ENCODE data around the gene ZGLP1. TPM values are rescaled to one million over a fixed set of nuclear protein-coding genes. Genes with fewer than 3 reads are reported as not detected.

ZGLP1 gene
- total and polyA plus RNA-seq, 2 of the 13 experiments (the other 11 are each of a cell fraction or from before 2014, with no cell fraction given), result 2.4 to 3.0 TPM

DNA sequence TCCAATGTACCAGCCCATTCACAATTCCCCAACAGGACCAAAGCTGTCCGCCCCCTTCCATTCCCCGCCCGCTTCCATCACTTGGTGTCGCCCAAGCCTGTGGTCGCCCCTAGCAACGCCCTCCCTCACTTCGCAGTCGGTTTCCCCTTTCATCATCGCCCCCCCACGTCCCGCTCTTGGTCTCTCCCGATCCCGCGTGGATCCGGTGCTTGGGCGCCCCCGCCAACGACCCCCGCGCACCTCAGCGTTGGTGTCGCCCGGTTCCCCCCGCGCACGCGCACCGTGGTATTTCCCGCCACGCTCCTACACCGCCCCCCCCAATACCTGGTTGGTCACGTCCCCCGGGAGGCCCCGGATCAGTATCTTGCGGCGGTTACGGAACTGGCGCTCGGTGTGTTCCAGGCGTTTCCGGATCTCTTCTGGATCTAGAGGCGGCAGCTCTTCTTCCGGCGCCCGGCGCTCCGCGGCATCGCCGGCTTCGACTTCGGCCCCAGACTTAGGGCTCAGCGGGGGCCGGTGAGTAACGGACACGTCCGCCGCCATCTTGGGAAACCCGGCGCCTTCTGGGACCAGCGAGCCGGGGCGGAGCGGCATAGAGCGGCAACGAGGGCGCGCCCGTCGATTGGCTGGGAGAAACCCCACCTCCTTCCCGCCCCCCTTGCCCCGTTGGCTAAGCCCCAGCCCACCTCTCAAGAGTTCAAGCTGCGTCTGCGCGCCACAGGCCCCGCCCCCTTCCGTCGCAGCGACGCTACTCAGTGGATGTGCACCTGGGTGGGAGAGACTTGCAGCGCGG, 23.5 kb upstream of the ZGLP1 start, which contains the start of gene RAVER1 (continued):
- TF ChIP-seq PHF21A (CRISPR knock-in tag; IDR thresholded peaks at IDR 0.05), result no peak; the same call in 1 of the 2 replicates
- TF ChIP-seq, protein P1, sequence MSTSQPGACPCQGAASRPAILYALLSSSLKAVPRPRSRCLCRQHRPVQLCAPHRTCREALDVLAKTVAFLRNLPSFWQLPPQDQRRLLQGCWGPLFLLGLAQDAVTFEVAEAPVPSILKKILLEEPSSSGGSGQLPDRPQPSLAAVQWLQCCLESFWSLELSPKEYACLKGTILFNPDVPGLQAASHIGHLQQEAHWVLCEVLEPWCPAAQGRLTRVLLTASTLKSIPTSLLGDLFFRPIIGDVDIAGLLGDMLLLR (CRISPR knock-in tag; IDR thresholded peaks at IDR 0.05), result peak; percentile 82; the same call in 1 of the 2 replicates
- TF ChIP-seq MAFK (conservative IDR thresholded peaks at IDR 0.05 in 1 of 2, IDR thresholded peaks at IDR 0.05 in 1 of 2; ENCODE audit: low read length in 2 of 2), result no peak
- no peak for TF ChIP-seq ZNF737 (CRISPR knock-in tag; IDR thresholded peaks at IDR 0.05; ENCODE audit: borderline replicate concordance)
- TF ChIP-seq HOXA9 (CRISPR knock-in tag; IDR thresholded peaks at IDR 0.05; ENCODE audit: borderline replicate concordance), result peak; percentile 76; the same call in 1 of the 2 replicates
- no peak for TF ChIP-seq PLRG1 (conservative IDR thresholded peaks at IDR 0.05)
- TF ChIP-seq, protein P2, sequence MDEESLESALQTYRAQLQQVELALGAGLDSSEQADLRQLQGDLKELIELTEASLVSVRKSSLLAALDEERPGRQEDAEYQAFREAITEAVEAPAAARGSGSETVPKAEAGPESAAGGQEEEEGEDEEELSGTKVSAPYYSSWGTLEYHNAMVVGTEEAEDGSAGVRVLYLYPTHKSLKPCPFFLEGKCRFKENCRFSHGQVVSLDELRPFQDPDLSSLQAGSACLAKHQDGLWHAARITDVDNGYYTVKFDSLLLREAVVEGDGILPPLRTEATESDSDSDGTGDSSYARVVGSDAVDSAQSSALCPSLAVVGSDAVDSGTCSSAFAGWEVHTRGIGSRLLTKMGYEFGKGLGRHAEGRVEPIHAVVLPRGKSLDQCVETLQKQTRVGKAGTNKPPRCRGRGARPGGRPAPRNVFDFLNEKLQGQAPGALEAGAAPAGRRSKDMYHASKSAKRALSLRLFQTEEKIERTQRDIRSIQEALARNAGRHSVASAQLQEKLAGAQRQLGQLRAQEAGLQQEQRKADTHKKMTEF (CRISPR knock-in tag; IDR thresholded peaks at IDR 0.05), result peak; percentile 73; the same call in 1 of the 2 replicates
- TF ChIP-seq HCFC1 (IDR thresholded peaks at IDR 0.05; ENCODE audit: low read depth, low read length), result no peak
- TF ChIP-seq ZNF777 (CRISPR knock-in tag; IDR thresholded peaks at IDR 0.05), result no peak
- TF ChIP-seq EHMT2 (IDR thresholded peaks at IDR 0.05; ENCODE audit: borderline replicate concordance, low read depth, low read length), result no peak
- no peak for TF ChIP-seq PHF5A (CRISPR knock-in tag; IDR thresholded peaks at IDR 0.05; ENCODE audit: low read depth, unreplicated experiment)
- no peak for TF ChIP-seq CBX1 (IDR thresholded peaks at IDR 0.05; ENCODE audit: low read depth)
- peak; percentile 79; the same call in 1 of the 2 replicates for TF ChIP-seq NAIF1 (CRISPR knock-in tag; IDR thresholded peaks at IDR 0.05; ENCODE audit: borderline replicate concordance)
- peak; percentile 86; the same call in 1 of the 2 replicates for TF ChIP-seq ZNF543 (CRISPR knock-in tag; IDR thresholded peaks at IDR 0.05)
- TF ChIP-seq ZNF775 (CRISPR knock-in tag; IDR thresholded peaks at IDR 0.05; ENCODE audit: borderline replicate concordance), result peak; percentile 64; the same call in 1 of the 2 replicates
- TF ChIP-seq ZFAT (CRISPR knock-in tag; conservative IDR thresholded peaks at IDR 0.05), result no peak
- TF ChIP-seq AHR (CRISPR knock-in tag; IDR thresholded peaks at IDR 0.05), result 0 out of 2 replicates have a peak, but pooled peaks have one; percentile 9
- peak; percentile 73 for TF ChIP-seq YEATS4 (CRISPR knock-in tag; IDR thresholded peaks at IDR 0.05; ENCODE audit: borderline replicate concordance)
- TF ChIP-seq, protein P3, sequence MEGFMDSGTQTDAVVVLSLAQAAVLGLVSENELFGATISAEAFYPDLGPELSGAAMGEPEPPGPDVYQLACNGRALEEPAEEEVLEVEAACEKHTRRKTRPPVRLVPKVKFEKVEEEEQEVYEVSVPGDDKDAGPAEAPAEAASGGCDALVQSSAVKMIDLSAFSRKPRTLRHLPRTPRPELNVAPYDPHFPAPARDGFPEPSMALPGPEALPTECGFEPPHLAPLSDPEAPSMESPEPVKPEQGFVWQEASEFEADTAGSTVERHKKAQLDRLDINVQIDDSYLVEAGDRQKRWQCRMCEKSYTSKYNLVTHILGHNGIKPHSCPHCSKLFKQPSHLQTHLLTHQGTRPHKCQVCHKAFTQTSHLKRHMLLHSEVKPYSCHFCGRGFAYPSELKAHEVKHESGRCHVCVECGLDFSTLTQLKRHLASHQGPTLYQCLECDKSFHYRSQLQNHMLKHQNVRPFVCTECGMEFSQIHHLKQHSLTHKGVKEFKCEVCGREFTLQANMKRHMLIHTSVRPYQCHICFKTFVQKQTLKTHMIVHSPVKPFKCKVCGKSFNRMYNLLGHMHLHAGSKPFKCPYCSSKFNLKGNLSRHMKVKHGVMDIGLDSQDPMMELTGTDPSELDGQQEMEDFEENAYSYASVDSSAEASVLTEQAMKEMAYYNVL (CRISPR knock-in tag; IDR thresholded peaks at IDR 0.05; ENCODE audit: borderline replicate concordance), result no peak
- no peak for TF ChIP-seq NR2F2 (IDR thresholded peaks at IDR 0.05; ENCODE audit: borderline replicate concordance, low read depth)
- peak; percentile 29; the same call in 1 of the 2 replicates for TF ChIP-seq MIER3 (CRISPR knock-in tag; IDR thresholded peaks at IDR 0.05; ENCODE audit: borderline replicate concordance)
- TF ChIP-seq ZNF451 (CRISPR knock-in tag; IDR thresholded peaks at IDR 0.05), result peak; percentile 13; the same call in 1 of the 2 replicates
- TF ChIP-seq GTF2F1 (IDR thresholded peaks at IDR 0.05; ENCODE audit: low read length), result no peak
- TF ChIP-seq ZNF749 (CRISPR knock-in tag; IDR thresholded peaks at IDR 0.05; ENCODE audit: borderline replicate concordance), result no peak
- peak; percentile 42 for TF ChIP-seq SRSF1 (optimal IDR thresholded peaks at IDR 0.05; ENCODE audit: low read depth, low read length)
- TF ChIP-seq, protein P4, sequence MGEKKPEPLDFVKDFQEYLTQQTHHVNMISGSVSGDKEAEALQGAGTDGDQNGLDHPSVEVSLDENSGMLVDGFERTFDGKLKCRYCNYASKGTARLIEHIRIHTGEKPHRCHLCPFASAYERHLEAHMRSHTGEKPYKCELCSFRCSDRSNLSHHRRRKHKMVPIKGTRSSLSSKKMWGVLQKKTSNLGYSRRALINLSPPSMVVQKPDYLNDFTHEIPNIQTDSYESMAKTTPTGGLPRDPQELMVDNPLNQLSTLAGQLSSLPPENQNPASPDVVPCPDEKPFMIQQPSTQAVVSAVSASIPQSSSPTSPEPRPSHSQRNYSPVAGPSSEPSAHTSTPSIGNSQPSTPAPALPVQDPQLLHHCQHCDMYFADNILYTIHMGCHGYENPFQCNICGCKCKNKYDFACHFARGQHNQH (CRISPR knock-in tag; IDR thresholded peaks at IDR 0.05), result 0 out of 2 replicates have a peak, but pooled peaks have one; percentile 15

Data from HepG2 (cell line).